Lower leg skin (tissue), 3 donors: ENCODE measurements around the gene ZSCAN2.

ENCODE experiments used
- POLR2A ChIP-seq, 2 donors: fragments of 450-650 bp; IDR thresholded peaks; one replicate each; pipeline ENCODE4 v1.6.1; 2016 to 2017; ENCODE audit warnings: antibody characterized with exemption in 2 of 2, mild to moderate bottlenecking in 1 of 2, moderate library complexity in 1 of 2
- TF ChIP-seq, protein P1 (sequence below), 3 donors: fragments of 450-650 bp; IDR thresholded peaks; one replicate each; pipeline ENCODE4 v1.5.1; 2016; ENCODE audit warnings: antibody characterized with exemption in 3 of 3, mild to moderate bottlenecking in 3 of 3, moderate library complexity in 2 of 3

DNA sequence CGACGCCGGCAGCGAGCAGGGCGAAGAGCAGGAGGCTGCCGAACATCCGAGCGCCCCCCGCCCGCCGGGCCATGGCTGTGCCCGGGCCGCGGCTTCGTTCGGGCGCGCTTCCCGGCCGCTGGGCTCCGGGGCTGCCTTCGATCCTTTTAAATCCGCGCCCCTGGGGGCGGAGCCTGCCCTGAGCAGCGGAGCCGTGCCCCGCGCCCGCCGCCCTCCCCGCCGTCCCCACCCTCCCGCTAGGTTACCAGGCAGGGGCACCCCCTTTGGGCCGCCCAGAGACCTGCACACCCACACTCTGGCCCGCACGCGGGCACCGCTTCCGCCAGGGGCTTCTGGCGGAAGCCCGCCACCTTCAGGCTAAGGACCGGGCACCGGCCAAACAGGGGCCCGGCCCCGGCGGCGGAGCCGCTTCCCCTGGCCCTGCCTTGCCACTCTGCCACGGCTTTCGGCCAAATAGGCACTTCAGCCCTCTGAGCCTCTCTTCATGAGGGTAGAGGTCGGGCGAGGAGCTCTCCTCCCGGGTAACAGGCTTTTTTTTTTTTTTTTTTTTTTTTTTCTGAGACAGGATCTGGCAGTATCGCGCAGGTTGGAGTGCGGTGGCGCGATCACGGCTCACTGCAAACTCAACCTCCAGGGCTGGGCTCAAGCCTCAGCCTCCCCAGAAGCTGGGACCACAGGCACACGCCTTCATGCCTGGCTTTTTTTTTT, 57.4 kb downstream of the ZSCAN2 start, which contains the start of gene NMB:
- no peak for TF ChIP-seq POLR2A (IDR thresholded peaks at IDR 0.05)
- TF ChIP-seq, protein P1, sequence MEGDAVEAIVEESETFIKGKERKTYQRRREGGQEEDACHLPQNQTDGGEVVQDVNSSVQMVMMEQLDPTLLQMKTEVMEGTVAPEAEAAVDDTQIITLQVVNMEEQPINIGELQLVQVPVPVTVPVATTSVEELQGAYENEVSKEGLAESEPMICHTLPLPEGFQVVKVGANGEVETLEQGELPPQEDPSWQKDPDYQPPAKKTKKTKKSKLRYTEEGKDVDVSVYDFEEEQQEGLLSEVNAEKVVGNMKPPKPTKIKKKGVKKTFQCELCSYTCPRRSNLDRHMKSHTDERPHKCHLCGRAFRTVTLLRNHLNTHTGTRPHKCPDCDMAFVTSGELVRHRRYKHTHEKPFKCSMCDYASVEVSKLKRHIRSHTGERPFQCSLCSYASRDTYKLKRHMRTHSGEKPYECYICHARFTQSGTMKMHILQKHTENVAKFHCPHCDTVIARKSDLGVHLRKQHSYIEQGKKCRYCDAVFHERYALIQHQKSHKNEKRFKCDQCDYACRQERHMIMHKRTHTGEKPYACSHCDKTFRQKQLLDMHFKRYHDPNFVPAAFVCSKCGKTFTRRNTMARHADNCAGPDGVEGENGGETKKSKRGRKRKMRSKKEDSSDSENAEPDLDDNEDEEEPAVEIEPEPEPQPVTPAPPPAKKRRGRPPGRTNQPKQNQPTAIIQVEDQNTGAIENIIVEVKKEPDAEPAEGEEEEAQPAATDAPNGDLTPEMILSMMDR (IDR thresholded peaks at IDR 0.05), result no peak
